Amygdala (tissue), 56 donors: Measurements from ENCODE around the gene DYNLRB2.

Source experiments
- DNase-seq, 56 donors: peaks; one replicate each; lab custom pipeline; 2025; lab: John Stamatoyannopoulos, UW

DYNLRB2 gene

GRCh38 chr16:80547145-80547544, 6.4 kb downstream of the DYNLRB2 start:
- no peak for DNase-seq

- DNase-seq: no peak
Measured at GRCh38 chr16:80552277-80552676, 11.5 kb downstream of the DYNLRB2 start.

GRCh38 chr16:80554033-80554432, 13.2 kb downstream of the DYNLRB2 start:
- no peak for DNase-seq

GRCh38 chr16:80556481-80556880, 15.7 kb downstream of the DYNLRB2 start:
- DNase-seq: no peak

GRCh38 chr16:80557037-80557436, 16.2 kb downstream of the DYNLRB2 start:
- DNase-seq: no peak

- DNase-seq: no peak
Measured at GRCh38 chr16:80559369-80559768, 18.6 kb downstream of the DYNLRB2 start.

GRCh38 chr16:80563066-80563465, 22.3 kb downstream of the DYNLRB2 start:
- DNase-seq: no peak

- no peak for DNase-seq
Measured at GRCh38 chr16:80564394-80564793, 23.6 kb downstream of the DYNLRB2 start.

GRCh38 chr16:80569440-80570105, 28.8 kb downstream of the DYNLRB2 start:
- DNase-seq: peak in 1 of 56 donors; percentile 1

GRCh38 chr16:80570106-80570478, 29.3 kb downstream of the DYNLRB2 start:
- DNase-seq: no peak

GRCh38 chr16:80573700-80574120, 32.9 kb downstream of the DYNLRB2 start:
- DNase-seq: no peak

- no peak for DNase-seq
Measured at GRCh38 chr16:80576343-80576912, 35.6 kb downstream of the DYNLRB2 start.

GRCh38 chr16:80577485-80578280, 36.9 kb downstream of the DYNLRB2 start:
- DNase-seq: no peak

- no peak for DNase-seq
Measured at GRCh38 chr16:80580109-80580832, 39.5 kb downstream of the DYNLRB2 start.

- peak in 2 of 56 donors; percentile 2 to 5 for DNase-seq
Measured at GRCh38 chr16:80583466-80583865, 42.7 kb downstream of the DYNLRB2 start.

- DNase-seq: no peak
Measured at GRCh38 chr16:80585764-80586163, 45.0 kb downstream of the DYNLRB2 start.

GRCh38 chr16:80586476-80586875, 45.7 kb downstream of the DYNLRB2 start:
- DNase-seq: no peak

- no peak for DNase-seq
Measured at GRCh38 chr16:80587071-80587470, 46.3 kb downstream of the DYNLRB2 start.

- DNase-seq: no peak
Measured at GRCh38 chr16:80591071-80591915, 50.5 kb downstream of the DYNLRB2 start.

GRCh38 chr16:80592273-80592672, 51.5 kb downstream of the DYNLRB2 start:
- DNase-seq: no peak
